Kidney (tissue), 14 donors: ENCODE data around the gene COL6A2. TPM values are rescaled to one million over a fixed set of nuclear protein-coding genes. Genes with fewer than 3 reads are reported as not detected.

Experiments used
- DNase-seq, 5 donors: peaks; one replicate each; pipeline ENCODE4 v3.0.0-alpha.2; 2013 to 2020
- FAIRE-seq: peaks from 2 replicates; lab custom pipeline; 2012; peaks lifted over from hg19 to GRCh38; lab: Jason Lieb, UNC
- H3K27ac ChIP-seq, 2 donors: one replicate each; pipeline ENCODE4 v1.7.0; 2013; ENCODE audit warnings: low read depth in 2 of 2, low read length in 2 of 2, inconsistent platforms in 1 of 2
- H3K27me3 ChIP-seq: one replicate; pipeline ENCODE4 v1.7.1; 2013; ENCODE audit warnings: low read length, inconsistent platforms; ENCODE audit not compliant: control insufficient read depth, insufficient read depth
- H3K36me3 ChIP-seq, 3 donors: one replicate each; pipeline versions ENCODE4 v1.7.0 to v1.7.1; 2013; ENCODE audit warnings: low read length in 3 of 3, control low read depth in 1 of 3, inconsistent platforms in 1 of 3; ENCODE audit not compliant: insufficient read depth in 3 of 3, control insufficient read depth in 2 of 3
- H3K4me1 ChIP-seq, 3 donors: one replicate each; pipeline versions ENCODE4 v1.7.0 to v1.7.1; 2013; ENCODE audit warnings: low read length in 3 of 3, inconsistent platforms in 1 of 3, low read depth in 1 of 3; ENCODE audit not compliant: control insufficient read depth in 2 of 3, insufficient read depth in 2 of 3
- H3K4me3 ChIP-seq, 3 donors: one replicate each; pipeline versions ENCODE4 v1.7.0 to v1.8.1; 2013; ENCODE audit warnings: low read length in 3 of 3, control low read depth in 1 of 3, inconsistent platforms in 1 of 3
- H3K9ac ChIP-seq, 3 donors: one replicate each; pipeline versions ENCODE4 v1.7.0 to v1.7.1; 2013; ENCODE audit warnings: low read length in 3 of 3, control low read depth in 1 of 3, inconsistent platforms in 1 of 3
- H3K9me3 ChIP-seq, 3 donors: one replicate each; pipeline versions ENCODE4 v1.7.0 to v1.7.1; 2013; ENCODE audit warnings: low read length in 3 of 3, control low read depth in 1 of 3, inconsistent platforms in 1 of 3; ENCODE audit not compliant: control insufficient read depth in 2 of 3, insufficient read depth in 1 of 3
- intact Hi-C: fragments of 100-400 bp; cut with DNase I; formaldehyde crosslinking; loops from one replicate; pipeline ENCODE4 v1.11.1; 2022
- polyA plus RNA-seq: library from polyadenylated mRNA; stranded (reverse); fragments of 350-450 nt; fragmentation: Illumina TruSeq; extraction: RNeasy Lipid Tissue Mini Kit (QIAGEN cat#74804); gene quantifications from one replicate; pipeline ENCODE4 v1.2.3, GENCODE V29; 2014; ENCODE audit warnings: low read depth, low replicate concordance; ENCODE audit not compliant: insufficient read depth
- total RNA-seq: library from RNA; stranded (reverse); fragmentation: NEBNext Ultra II Directional; extraction: Animal tissue kit (Norgen Biotek cat#: 25700); gene quantifications from one replicate; pipeline ENCODE4 v1.2.1, GENCODE V29; 2021
- TF ChIP-seq, protein P1 (sequence below): IDR thresholded peaks from 3 replicates; pipeline ENCODE4 v1.5.1; 2012; ENCODE audit warnings: mild to moderate bottlenecking, moderate library complexity, borderline replicate concordance; ENCODE audit not compliant: insufficient read depth; ENCODE audit errors: extremely low read depth
- donor health status: control.
- donor health status: control.
- donor health status: control.
- donor health status: control.
- donor health status: control.
- donor health status: DM: yes; HTN: yes; CAD: no.
- donor health status: Normal renal cell carcinoma (clear cell type).

COL6A2 gene
- total and polyA plus RNA-seq, 2 donors from 2014 or later: 52.4 to 174 TPM

GRCh38 chr21:46080171-46081021 lies 17.5 kb upstream of the COL6A2 start:
- FAIRE-seq (no peak), DNase-seq (peak in 4 of 5 donors; percentile 18 to 87 (median 45))
- Histone ChIP-seq H3K4me3 (no peak overlapping the region), H3K27ac (no peak overlapping the region), H3K9me3 (no peaks in the 10 kb centered on the region), H3K9ac (no peak overlapping the region), H3K27me3 (no peaks in the 10 kb centered on the region), H3K36me3 (no peaks in the 10 kb centered on the region), H3K4me1 (peaks cover 0 to 3% (median 0%) of the 10 kb centered on the region in 3 donors)
- intact Hi-C loops: no loop called here
- TF ChIP-seq, protein P1, sequence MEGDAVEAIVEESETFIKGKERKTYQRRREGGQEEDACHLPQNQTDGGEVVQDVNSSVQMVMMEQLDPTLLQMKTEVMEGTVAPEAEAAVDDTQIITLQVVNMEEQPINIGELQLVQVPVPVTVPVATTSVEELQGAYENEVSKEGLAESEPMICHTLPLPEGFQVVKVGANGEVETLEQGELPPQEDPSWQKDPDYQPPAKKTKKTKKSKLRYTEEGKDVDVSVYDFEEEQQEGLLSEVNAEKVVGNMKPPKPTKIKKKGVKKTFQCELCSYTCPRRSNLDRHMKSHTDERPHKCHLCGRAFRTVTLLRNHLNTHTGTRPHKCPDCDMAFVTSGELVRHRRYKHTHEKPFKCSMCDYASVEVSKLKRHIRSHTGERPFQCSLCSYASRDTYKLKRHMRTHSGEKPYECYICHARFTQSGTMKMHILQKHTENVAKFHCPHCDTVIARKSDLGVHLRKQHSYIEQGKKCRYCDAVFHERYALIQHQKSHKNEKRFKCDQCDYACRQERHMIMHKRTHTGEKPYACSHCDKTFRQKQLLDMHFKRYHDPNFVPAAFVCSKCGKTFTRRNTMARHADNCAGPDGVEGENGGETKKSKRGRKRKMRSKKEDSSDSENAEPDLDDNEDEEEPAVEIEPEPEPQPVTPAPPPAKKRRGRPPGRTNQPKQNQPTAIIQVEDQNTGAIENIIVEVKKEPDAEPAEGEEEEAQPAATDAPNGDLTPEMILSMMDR: no peak

DNA sequence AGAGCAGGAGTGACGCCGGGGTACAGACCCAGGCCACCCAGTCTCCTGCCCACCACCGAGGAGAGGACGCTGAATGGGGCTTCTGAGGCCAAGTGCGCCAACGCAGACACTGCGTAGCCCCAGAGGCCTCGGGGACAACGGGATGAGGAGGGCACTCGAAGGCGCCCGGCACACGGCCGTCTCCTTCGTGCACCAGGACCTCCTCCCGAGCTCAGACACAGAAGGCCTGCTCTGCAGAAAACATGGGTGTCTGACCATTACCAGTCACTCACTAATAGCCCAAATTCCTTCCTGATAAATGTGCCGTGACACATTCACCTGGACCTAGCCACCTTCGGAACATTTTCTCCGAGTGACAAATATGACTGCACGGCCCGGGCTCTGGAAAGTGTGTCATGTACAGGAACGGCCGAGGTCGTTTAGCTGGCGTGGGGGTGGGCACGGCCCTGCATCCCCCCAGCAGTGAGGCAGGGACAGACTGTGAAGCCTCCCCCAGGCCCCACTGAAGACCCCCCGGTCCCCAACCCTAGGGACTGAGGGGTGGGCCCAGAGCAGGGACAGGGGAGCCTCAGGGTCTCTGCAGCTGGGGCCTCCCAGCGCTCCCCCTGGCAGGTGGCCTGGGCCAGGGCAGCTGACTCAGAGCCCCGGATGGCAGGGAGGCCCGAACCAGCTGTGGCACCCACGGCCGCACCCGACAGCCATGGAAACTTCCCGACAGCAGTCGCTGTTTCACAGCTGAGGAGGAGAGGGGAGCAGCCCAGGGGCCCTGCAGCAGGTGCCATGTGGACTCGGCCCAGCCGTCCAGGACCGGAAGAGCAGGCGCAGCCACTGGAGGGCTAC lies 16.7 kb upstream of the COL6A2 start:
- peak in 3 of 5 donors; percentile 6 to 63 (median 23) for DNase-seq
- H3K9me3 ChIP-seq: no peaks in the 10 kb centered on the region
- FAIRE-seq: no peak
- intact Hi-C loops: no loop called here
- TF ChIP-seq, protein P1: no peak
- H3K9ac ChIP-seq: no peak overlapping the region
- no peaks in the 10 kb centered on the region for H3K27me3 ChIP-seq
- no peak overlapping the region for H3K27ac ChIP-seq
- no peak overlapping the region for H3K4me3 ChIP-seq
- H3K36me3 ChIP-seq: no peaks in the 10 kb centered on the region
- peaks cover 0 to 3% (median 0%) of the 10 kb centered on the region in 3 donors for H3K4me1 ChIP-seq

DNA sequence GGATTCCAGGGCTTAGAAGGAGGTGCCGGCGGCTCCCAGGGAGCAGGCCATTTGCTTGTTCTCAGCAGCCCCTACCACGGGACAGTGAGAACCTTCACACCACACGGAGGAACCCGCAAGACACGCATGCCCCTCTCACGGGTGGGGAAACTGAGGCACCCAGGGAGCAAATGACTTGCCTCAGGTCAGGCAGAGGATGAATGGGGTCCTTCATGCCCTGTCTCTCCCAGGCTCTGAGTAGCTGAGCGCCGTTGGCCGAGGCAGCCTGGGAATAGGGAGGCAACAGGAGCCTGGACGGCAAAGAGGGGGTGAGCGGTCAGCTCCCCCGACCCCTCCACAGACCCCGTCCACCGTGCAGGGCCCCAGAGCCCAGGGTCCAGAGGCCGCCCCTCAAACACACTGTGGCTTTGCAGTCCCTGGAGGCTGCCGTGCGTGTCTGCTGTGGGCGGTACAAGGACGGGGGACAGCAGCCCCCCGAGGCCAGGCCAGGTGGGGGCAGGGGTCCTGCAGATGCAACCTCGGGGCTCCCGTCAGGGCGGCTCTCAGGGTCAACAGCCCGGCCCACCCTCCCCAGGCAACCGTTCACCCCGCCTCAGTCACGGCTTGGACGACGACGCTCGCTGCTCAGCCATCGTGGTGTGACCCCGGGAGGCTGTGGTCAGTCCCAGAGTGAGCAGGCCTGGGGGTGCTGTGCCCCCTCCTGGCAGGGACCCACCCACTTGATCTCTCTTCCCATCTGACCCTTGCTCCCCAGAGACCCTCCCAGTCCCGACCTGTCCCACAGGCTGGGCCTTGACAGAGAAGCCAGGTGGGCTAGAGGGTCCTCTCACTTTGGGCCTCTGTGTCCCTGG lies 15.8 kb upstream of the COL6A2 start:
- H3K9ac ChIP-seq: no peak overlapping the region
- DNase-seq (peak in 2 of 5 donors; percentile 48 to 67), FAIRE-seq (no peak)

More for the DNA sequence above, 15.8 kb upstream of the COL6A2 start:
- intact Hi-C loops: no loop called here
- H3K4me3 ChIP-seq: no peak overlapping the region
- TF ChIP-seq, protein P1: no peak
- no peaks in the 10 kb centered on the region for H3K36me3 ChIP-seq
- H3K9me3 ChIP-seq: no peaks in the 10 kb centered on the region
- no peak overlapping the region for H3K27ac ChIP-seq
- H3K4me1 ChIP-seq: peaks cover 0 to 3% (median 0%) of the 10 kb centered on the region in 3 donors
- H3K27me3 ChIP-seq: no peaks in the 10 kb centered on the region
